Activated gamma-delta T cell treated with anti-CD3 and anti-CD28 coated beads, Interleukin-2, amount 50 U/mL, for 16 hours (primary cell): ENCODE results near the gene MYOM3.
"Not testable (repeated sequence)": the region's sequence is repeated elsewhere in the genome, so short reads cannot be mapped to it uniquely, and the experiment has no call there.

Experiments used
- DNase-seq: peaks from one replicate; pipeline ENCODE4 v3.0.0-alpha.2; 2020; ENCODE audit warnings: low read depth

Gene MYOM3

DNA sequence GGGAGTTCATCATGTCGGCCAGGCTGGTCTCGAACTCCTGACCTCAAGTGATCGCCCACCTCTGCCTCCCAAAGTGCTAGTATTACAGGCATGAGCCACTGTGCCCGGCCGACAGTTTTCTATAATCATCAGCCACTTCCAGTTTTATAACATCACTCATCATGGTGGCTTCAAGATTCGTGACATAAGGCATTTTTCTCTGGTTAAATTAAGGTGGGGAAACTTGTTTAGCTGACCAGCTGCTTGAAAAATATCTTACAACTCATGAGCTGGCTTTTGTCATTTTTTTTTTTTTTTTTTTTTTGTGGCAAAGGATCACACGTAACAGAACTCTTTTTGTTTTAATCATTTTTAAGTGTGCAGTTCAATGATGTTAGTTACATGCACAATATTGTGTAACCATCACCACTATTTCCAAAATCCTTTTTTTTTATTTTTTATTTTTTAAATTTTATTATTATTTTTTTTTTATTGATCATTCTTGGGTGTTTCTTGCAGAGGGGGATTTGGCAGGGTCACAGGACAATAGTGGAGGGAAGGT lies 80.9 kb downstream of the MYOM3 start:
- not testable (repeated sequence) for DNase-seq

DNA sequence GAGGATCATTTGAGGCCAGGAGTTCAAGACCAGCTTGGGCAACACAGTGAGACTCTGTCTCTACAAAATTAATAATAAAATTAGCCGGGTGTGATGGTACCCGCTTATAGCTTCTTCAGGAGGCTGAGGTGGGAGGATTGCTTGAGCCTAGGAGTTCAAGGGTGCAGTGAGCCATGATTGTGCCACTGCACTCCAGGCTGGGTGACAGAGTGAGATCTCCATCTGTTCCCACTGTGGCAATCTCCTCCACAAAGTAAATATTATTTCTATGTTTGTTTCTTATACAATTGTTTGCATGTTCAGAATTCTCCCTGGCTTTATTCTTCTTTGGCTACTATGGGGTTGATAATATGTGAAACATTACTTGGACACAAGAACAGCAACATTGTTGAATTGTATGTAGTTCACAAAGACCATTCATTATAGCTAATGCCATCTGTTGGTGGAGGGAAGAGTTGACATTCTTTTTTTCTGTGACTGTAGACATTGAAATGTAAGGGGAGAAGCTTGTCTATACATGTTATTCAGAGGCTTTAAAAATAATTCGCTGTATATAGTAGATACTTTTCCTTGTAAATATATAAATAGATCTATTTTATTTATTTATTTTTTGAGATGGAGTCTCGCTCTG lies 84.0 kb downstream of the MYOM3 start:
- DNase-seq, result no peak

DNA sequence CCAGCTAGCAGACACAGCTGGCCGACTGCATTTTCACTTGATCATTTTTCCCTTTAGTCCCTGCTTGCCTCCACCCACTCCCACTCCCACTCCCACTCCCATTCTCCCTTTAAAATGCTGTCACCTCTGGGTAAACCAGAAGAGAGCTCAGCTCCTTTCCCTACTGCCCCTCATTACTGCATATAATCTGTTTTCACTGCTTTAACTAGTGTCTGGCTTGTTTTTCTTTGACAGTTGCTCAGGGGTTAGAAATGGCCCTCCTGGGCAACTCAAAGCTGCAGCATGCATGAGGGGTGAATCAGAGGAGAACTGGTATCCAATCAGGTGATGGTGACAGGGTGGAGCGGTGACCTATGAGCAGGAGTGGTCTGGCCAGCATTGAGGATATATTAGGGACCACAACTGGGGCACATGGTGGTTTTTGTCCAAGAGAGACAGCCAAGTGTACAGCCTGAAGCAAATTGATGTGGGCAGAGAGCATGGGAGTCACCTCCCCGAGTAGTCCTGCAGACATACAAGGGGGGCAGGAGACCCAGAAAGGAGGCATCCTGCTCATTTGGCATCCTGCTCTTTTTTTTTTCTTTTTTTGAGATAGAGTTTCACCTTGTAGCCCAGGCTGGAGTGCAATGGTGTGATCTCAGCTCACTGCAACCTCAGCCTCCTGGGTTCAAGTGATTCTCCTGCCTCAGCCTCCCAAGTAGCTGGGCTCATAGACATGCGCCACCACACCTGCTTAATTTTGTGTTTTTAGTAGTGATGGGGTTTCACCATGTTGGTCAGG lies 89.2 kb downstream of the MYOM3 start:
- no peak for DNase-seq

DNA sequence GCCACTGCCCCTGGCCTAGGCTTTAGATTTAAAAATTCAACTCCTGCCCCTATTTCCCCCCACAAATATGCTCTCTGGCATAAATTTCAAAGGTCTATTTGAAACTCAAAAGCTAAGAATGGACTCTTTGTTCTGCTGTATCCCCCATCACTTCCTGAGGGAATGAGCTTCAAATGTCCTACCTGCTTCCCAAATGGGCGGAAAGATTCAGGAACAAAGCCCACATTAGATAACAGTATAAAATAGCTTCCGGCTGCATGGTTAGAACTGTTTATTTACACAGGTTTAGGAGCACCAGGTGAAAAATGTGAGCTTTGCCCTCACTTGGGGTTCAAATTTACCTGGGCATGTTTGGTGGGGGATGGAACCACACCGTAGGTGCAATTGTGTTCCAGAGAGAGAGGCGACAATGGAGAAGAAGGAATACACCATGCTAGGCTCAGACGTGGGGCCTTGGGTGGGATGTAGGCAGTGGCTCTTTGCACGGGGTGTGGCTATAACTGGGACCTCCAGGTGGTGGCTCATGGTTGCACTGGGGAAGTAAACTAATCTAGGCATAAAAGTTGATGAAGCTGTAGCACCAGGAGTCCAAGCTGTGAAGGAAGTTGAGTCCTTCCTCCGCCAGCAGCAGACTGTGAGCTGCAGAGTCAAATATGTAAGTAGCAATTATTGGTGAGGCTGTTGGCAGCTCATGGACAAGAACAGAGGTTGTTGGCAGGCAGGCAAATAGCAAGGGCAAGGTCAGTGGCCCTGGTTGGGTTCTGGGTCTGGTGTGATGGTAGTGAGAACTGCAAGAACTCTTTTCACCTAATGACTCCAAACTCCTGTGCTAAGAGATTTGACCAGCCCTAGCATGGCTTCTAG lies 90.3 kb downstream of the MYOM3 start:
- no peak for DNase-seq

DNA sequence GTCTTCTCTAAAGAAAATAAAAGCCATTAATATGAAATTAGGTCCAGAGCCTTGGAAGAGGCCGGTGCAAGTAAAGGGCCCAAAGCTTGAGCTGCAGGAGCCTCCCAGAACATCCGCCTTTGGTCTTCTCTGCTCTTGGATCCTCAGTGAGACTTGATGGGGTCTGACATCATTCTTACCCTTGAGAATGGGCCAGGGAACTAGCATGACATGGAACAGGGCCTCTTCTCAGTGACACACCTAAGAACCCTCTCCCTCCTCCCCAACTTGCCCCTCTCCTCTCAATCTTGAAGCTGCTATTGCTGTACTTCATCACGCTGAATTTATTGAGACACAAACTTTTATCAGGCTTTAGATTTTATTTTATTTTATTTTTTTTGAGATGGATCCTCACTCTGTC lies 91.5 kb downstream of the MYOM3 start:
- no peak for DNase-seq

DNA sequence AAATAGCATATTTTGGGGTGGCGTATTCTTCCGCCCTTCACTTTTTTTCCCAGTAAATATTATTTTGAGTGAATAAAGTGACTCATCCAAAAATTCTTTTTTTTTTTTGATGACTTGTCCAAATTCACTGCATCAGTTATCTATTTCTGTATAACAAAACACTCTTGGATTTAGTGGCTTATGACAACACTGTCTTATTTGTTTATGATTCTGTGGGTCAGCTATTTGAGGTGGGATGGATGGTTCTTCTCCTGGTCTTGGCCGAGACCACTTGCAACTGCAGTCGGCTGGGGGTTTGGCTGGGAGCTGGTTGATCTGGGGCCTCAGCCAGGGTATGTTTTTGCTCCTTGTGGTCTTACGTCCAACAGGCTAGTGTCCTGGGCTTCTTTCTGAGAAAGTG lies 91.9 kb downstream of the MYOM3 start:
- DNase-seq, result no peak

DNA sequence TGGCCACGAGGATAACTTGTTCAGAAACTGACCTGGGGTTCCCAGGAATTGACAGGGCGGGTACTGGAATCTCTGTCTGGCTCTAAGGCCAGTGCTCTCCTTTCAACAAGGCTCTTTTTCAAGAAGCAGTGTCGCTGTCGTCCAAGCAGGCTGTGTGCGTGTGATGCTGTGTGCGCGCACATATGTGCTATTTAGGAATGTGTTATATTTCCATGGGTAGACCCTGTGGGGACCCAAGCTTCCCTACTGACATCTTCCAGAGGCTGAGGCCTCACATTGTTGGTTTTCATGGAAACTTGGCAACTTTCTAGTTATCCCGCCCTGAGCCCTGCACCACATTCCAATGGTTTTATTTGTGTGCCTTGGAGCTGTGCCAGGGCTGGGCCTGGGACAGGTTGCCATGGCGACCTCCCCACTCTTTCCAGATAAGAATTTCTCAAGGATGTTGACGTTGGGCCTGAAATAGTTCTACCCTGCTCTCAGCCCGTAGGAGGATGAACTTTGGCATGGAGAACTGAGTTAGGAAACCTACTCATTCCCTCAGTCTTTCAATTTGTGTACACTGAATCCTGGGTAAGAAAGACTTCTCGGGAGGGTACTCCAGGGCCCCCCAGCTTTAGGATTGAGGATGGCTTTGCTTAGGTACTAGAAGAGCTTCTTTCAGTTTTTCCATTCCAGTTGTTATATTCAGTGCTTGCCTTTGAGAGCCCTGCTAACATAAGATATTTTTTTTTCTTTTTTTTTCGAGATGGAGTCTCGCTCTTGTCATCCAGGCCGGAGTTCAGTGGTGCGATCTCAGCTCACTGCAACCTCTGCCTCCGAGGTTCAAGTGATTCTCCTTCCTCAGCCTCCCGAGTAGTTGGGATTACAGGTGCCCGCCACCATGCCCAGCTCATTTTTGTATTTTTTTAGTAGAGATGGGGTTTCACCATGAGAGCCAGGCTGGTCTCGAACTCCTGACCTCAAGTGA lies 93.0 kb downstream of the MYOM3 start:
- DNase-seq, result no peak

DNA sequence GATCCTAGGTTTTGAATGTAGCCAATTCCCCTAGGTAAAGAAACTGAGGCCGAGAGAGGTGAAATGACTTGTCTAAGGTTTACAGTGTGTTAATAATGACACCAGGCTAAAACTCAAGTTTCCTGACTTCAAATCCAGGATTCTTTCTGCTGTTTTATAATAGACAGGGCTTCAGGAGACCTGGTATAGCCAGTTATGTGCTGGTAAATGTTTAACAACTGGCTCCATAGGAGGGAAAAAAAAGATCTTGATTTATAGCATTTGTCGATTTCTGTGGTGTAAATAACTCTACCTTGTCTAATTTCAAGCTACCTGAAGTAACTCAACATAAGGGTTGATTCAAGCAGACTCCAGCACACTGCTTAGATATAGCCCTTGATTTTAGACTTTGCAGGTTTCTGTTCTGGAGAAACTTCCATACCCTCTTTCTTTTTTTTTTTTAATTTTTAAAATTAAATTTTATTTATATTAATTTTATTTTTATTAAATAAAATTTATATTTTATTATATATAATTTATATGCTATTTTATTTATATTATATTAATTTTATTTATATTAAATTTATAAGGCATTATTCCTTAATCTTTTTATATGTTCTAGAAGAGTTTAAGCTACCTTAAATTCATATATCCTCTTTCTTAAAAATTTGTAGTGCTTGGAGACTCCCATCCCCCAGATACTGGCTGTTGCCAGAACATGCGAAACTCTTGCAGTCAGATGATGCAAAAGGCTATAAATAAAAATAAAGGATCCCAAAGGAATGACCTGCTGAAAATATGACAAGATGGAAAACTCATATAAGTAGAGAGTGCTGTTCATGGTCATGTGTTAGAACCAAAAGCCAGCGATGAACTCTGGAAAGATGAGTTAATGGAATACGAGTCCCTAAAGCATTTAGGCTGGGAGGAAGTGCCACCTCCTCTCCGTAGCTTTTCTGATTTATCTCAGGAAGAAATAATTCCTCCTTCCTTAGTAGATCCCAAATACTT lies 96.4 kb downstream of the MYOM3 start:
- no peak for DNase-seq

DNA sequence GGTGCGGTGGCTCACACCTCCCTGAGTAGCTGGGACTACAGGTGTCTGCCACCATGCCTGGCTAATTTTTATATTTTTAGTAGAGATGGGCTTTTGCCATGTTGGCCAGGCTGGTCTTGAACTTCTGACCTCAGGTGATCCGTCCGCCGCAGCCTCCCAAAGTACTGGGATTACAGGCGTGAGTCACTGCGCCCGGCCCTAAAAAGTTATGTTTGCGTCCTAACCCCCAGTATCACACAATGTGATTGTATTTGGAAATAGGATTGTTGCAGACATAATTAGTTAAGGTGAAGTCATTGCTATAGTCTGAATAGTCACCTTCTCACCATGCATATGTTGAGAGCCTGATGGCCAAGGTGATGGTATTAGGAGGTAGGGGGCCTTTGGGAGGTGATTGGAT lies 99.1 kb downstream of the MYOM3 start:
- DNase-seq, result not testable (repeated sequence)

DNA sequence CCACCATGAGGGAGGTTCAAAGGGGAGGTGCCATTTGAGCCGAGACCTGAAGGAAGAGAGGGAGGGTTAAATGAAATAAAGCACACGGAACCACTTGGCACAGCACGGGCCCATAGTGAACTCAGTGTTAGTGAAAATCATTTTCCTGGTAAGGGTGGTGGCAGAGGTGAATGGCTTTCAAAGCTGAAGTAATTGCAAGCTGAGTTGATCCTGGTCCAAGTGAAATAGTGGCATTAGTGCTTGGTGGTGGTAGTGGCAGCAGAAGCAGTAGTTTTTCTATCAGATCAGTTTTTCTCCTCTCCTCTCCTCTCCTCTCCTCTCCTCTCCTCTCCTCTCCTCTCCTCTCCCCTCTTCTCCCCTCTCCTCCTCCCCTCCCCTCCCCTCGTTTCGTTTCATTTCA lies 101.3 kb downstream of the MYOM3 start:
- no peak for DNase-seq

DNA sequence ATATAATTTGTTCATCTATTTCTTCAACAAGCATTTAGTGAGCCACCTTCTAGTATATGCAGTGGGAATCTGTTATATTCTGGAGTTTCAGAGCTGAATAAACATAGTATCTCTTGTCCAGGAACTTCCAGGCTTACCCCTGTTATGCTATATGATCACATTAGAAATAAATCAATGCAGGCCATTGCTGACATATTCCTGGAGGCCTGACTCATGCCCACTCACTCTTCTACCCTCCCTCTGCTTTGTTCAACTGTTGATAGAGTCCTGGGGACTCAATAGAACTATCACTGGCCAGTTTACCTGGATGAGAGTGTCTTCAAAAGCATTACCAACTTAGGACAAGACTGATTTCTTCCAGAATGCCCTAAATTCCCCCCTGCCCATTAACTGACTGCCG lies 102.5 kb downstream of the MYOM3 start:
- no peak for DNase-seq

DNA sequence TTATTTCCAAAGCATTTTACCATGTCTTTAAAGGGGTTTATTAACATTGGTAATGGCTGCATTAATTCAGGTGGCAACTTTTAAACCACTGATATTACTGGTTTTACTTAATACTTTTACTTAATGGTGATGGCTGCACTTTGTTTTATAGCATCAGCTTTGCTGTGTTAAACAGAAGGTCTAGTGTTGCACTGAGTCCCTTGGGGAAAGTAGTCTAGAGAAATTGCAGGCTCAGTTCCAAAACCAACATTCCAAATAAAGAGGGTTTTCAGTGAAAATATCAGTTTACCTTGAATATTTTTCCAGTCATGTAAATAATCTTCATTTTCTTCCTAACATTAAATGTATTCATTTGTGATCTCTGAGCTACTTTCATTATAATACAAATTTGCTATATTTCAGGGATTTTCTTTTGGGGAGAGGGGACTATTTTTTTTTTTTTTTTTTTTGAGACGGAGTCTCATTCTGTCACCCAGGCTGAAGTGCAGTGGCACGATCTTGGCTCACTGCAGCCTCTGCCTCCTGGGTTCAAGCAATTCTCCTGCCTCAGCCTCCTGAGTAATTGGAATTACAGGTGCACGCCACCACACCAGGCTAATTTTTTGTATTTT lies 103.3 kb downstream of the MYOM3 start:
- not testable (repeated sequence) for DNase-seq

DNA sequence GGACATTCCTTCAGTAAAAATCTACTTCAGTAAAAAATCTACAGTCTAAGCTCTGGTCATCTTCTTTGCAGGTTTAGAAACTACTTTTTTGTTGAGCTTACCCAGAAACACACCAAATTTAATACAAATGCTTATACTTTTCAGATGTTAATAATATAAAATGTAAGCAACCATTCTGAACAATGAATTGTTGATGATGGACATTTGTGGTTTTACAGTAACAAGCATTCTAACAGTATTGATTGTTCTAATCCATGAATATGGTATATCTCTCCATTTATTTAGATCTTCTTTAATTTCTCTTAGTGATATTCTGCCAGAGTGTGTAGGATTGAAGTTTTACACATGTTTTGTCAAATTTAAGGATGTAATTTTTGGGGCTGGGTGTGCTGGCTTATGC lies 104.9 kb downstream of the MYOM3 start:
- no peak for DNase-seq
